GM19099 (cell line): ENCODE measurements around the gene CYP1B1.

ENCODE experiments used
- POLR2A ChIP-seq: IDR thresholded peaks from 3 replicates; pipeline ENCODE4 v1.6.1; 2011; ENCODE audit warnings: low read depth; ENCODE audit not compliant: insufficient read length; ENCODE audit errors: extremely low read depth

The CYP1B1 gene

GRCh38 chr2:38106405-38107094 lies 30.6 kb upstream of the CYP1B1 start:
- TF ChIP-seq POLR2A: no peak

GRCh38 chr2:38105922-38106321 lies 30.0 kb upstream of the CYP1B1 start:
- TF ChIP-seq POLR2A: no peak

- no peak for TF ChIP-seq POLR2A
Measured at GRCh38 chr2:38104598-38104997, 28.6 kb upstream of the CYP1B1 start.

GRCh38 chr2:38100328-38100727 lies 24.4 kb upstream of the CYP1B1 start:
- no peak for TF ChIP-seq POLR2A

- no peak for TF ChIP-seq POLR2A
Measured at GRCh38 chr2:38099099-38100028, 23.4 kb upstream of the CYP1B1 start.

- no peak for TF ChIP-seq POLR2A
Measured at GRCh38 chr2:38098421-38099098, 22.6 kb upstream of the CYP1B1 start.

- no peak for TF ChIP-seq POLR2A
Measured at GRCh38 chr2:38097988-38098385, 22.0 kb upstream of the CYP1B1 start.

GRCh38 chr2:38097258-38097987 lies 21.5 kb upstream of the CYP1B1 start:
- TF ChIP-seq POLR2A: no peak

- no peak for TF ChIP-seq POLR2A
Measured at GRCh38 chr2:38095996-38096861, 20.3 kb upstream of the CYP1B1 start.

- no peak for TF ChIP-seq POLR2A
Measured at GRCh38 chr2:38095079-38095995, 19.4 kb upstream of the CYP1B1 start.

- TF ChIP-seq POLR2A: no peak
Measured at GRCh38 chr2:38093527-38094165, 17.7 kb upstream of the CYP1B1 start.

- no peak for TF ChIP-seq POLR2A
Measured at GRCh38 chr2:38092196-38092902, 16.4 kb upstream of the CYP1B1 start.
